Lower lobe of right lung (tissue), 2 donors: ENCODE measurements around the gene LPGAT1. TPM values are rescaled to one million over a fixed set of nuclear protein-coding genes. Genes with fewer than 3 reads are reported as not detected.
A peak's percentile ranks its signal among the peaks of the same experiment; 100 is the strongest.

ENCODE experiments used
- ATAC-seq, 2 donors: fragments of 200-7000 bp; cut with Tn5 transposase; one replicate each; pipeline ENCODE4 v1.9.1; 2020 to 2022; ENCODE audit warnings: mild to moderate bottlenecking in 2 of 2, moderate library complexity in 2 of 2
- DNase-seq: peaks from one replicate; pipeline ENCODE4 v3.0.0-alpha.2; 2020
- H3K27ac ChIP-seq: fragments of 200-600 bp; one replicate; pipeline ENCODE4 v1.8.0; 2022
- H3K27me3 ChIP-seq: fragments of 200-600 bp; one replicate; pipeline ENCODE4 v1.8.0; 2022; ENCODE audit warnings: low read depth
- H3K36me3 ChIP-seq: fragments of 200-600 bp; one replicate; pipeline ENCODE4 v1.8.0; 2022; ENCODE audit warnings: mild to moderate bottlenecking
- H3K4me1 ChIP-seq: fragments of 200-600 bp; one replicate; pipeline ENCODE4 v1.8.0; 2022
- H3K4me3 ChIP-seq: fragments of 200-600 bp; one replicate; pipeline ENCODE4 v1.8.0; 2022; ENCODE audit warnings: mild to moderate bottlenecking
- H3K9me3 ChIP-seq: fragments of 200-600 bp; one replicate; pipeline ENCODE4 v1.8.0; 2022
- CTCF ChIP-seq: fragments of 200-600 bp; IDR thresholded peaks from one replicate; pipeline ENCODE4 v1.8.0; 2022; ENCODE audit warnings: antibody characterized with exemption, mild to moderate bottlenecking
- intact Hi-C: fragments of 100-400 bp; cut with DNase I; formaldehyde crosslinking; loops from one replicate; pipeline ENCODE4 v1.11.0; 2022
- total RNA-seq: library from RNA; stranded (reverse); fragmentation: NEBNext Ultra II Directional; extraction: Animal tissue kit (Norgen Biotek cat#: 25700); gene quantifications from one replicate; pipeline ENCODE4 v1.2.1, GENCODE V29; 2021
- donor health status: DM: no; HTN: yes; CAD: no; lungs with severe emphysema.

LPGAT1 gene
- total RNA-seq, 1 donor from 2014 or later = 34.9 TPM

- H3K4me3 ChIP-seq = no peak overlapping the region
- H3K36me3 ChIP-seq = peaks cover 5% of the 10 kb centered on the region
- intact Hi-C loops = no loop called here
- TF ChIP-seq CTCF = no peak
- no peaks in the 10 kb centered on the region for H3K9me3 ChIP-seq
- no peak for DNase-seq
- ATAC-seq = no peak
- H3K27ac ChIP-seq = no peak overlapping the region
- H3K27me3 ChIP-seq = no peaks in the 10 kb centered on the region
- H3K4me1 ChIP-seq = peaks cover 23% of the 10 kb centered on the region
Measured at GRCh38 chr1:211825980-211826379, 4.6 kb downstream of the LPGAT1 start.

- Histone ChIP-seq H3K4me3 (no peak overlapping the region), H3K27ac (no peak overlapping the region), H3K27me3 (no peaks in the 10 kb centered on the region), H3K9me3 (no peaks in the 10 kb centered on the region), H3K4me1 (peaks cover 12% of the 10 kb centered on the region), H3K36me3 (peaks cover 21% of the 10 kb centered on the region)
- DNase-seq = no peak
- intact Hi-C loops = no loop called here
- peak in 1 of 2 donors; percentile 39 for ATAC-seq
- TF ChIP-seq CTCF = no peak
Measured at GRCh38 chr1:211822677-211823407, 7.7 kb downstream of the LPGAT1 start.

- ATAC-seq (no peak), DNase-seq (no peak)
- no peak for TF ChIP-seq CTCF
- H3K27me3 ChIP-seq = no peaks in the 10 kb centered on the region
- intact Hi-C loops = no loop called here
- peaks cover 16% of the 10 kb centered on the region for H3K36me3 ChIP-seq
- no peaks in the 10 kb centered on the region for H3K9me3 ChIP-seq
- no peak overlapping the region for H3K27ac ChIP-seq
- H3K4me1 ChIP-seq = peaks cover 9% of the 10 kb centered on the region
- no peak overlapping the region for H3K4me3 ChIP-seq
Measured at GRCh38 chr1:211816586-211816985, 14.0 kb downstream of the LPGAT1 start.

GRCh38 chr1:211814313-211814712 is 16.2 kb downstream of the LPGAT1 start:
- intact Hi-C loops = no loop called here
- no peak for TF ChIP-seq CTCF
- no peak for DNase-seq

GRCh38 chr1:211813590-211813989 is 17.0 kb downstream of the LPGAT1 start:
- intact Hi-C loops = no loop called here
- no peak for TF ChIP-seq CTCF
- Histone ChIP-seq H3K27ac (no peak overlapping the region), H3K36me3 (peaks cover 6% of the 10 kb centered on the region), H3K27me3 (no peaks in the 10 kb centered on the region), H3K4me1 (peaks cover 3% of the 10 kb centered on the region), H3K4me3 (no peak overlapping the region), H3K9me3 (no peaks in the 10 kb centered on the region)
- ATAC-seq (peak; percentile 48 to 69), DNase-seq (peak; percentile 63)

More at GRCh38 chr1:211814313-211814712, 16.2 kb downstream of the LPGAT1 start:
- H3K27ac ChIP-seq = no peak overlapping the region
- H3K4me1 ChIP-seq = peaks cover 3% of the 10 kb centered on the region
- H3K36me3 ChIP-seq = peaks cover 14% of the 10 kb centered on the region
- ATAC-seq = no peak
- H3K9me3 ChIP-seq = no peaks in the 10 kb centered on the region
- no peak overlapping the region for H3K4me3 ChIP-seq
- H3K27me3 ChIP-seq = no peaks in the 10 kb centered on the region
